H9 (cell line): ENCODE results near the gene HSPBP1. TPM values are rescaled to one million over a fixed set of nuclear protein-coding genes. Genes with fewer than 3 reads are reported as not detected.

Experiments used
- DNase-seq: peaks from one replicate; pipeline ENCODE4 v3.0.0-alpha.2; 2017
- H2AFZ ChIP-seq: one replicate; pipeline ENCODE4 v1.6.1; 2013; ENCODE audit warnings: mild to moderate bottlenecking, low read length, control low read depth, moderate library complexity
- H2AK5ac ChIP-seq: 2 replicates; pipeline ENCODE4 v1.6.1; 2013; ENCODE audit warnings: low read length, control low read depth, mixed read lengths; ENCODE audit not compliant: insufficient read length
- H2BK120ac ChIP-seq: one replicate; pipeline ENCODE4 v1.6.1; 2013; ENCODE audit warnings: low read depth, mild to moderate bottlenecking, low read length, control low read depth, inconsistent platforms; ENCODE audit not compliant: poor library complexity, severe bottlenecking
- H2BK12ac ChIP-seq: 2 replicates; pipeline ENCODE4 v1.6.1; 2013; ENCODE audit warnings: low read length, control low read depth, mixed read lengths, low read depth; ENCODE audit not compliant: insufficient read length
- H2BK15ac ChIP-seq: 2 replicates; pipeline ENCODE4 v1.6.1; 2013; ENCODE audit warnings: low read depth, low read length, control low read depth
- H2BK20ac ChIP-seq: one replicate; pipeline ENCODE4 v1.6.1; 2013; ENCODE audit warnings: low read depth, mild to moderate bottlenecking, low read length, control low read depth, inconsistent platforms; ENCODE audit not compliant: poor library complexity, severe bottlenecking
- H2BK5ac ChIP-seq: 2 replicates; pipeline ENCODE4 v1.6.1; 2013; ENCODE audit warnings: low read length, control low read depth, mixed read lengths; ENCODE audit not compliant: insufficient read length
- H3K14ac ChIP-seq: 2 replicates; pipeline ENCODE4 v1.6.1; 2013; ENCODE audit warnings: low read length, control low read depth; ENCODE audit not compliant: insufficient read depth
- H3K18ac ChIP-seq: 2 replicates; pipeline ENCODE4 v1.6.1; 2013; ENCODE audit warnings: low read depth, mild to moderate bottlenecking, mixed read lengths, low read length, control low read depth; ENCODE audit not compliant: insufficient read length
- H3K23ac ChIP-seq: 2 replicates; pipeline ENCODE4 v1.6.1; 2013; ENCODE audit warnings: low read length, control low read depth, mixed read lengths, low read depth; ENCODE audit not compliant: insufficient read length
- H3K23me2 ChIP-seq: 2 replicates; pipeline ENCODE4 v1.6.1; 2013; ENCODE audit warnings: low read depth, mild to moderate bottlenecking, mixed read lengths, low read length, control low read depth; ENCODE audit not compliant: insufficient read length, poor library complexity, severe bottlenecking
- H3K27ac ChIP-seq: 2 replicates; pipeline ENCODE4 v1.5.1; 2013; ENCODE audit warnings: low read length, control low read depth, mixed read lengths, low read depth; ENCODE audit not compliant: insufficient read length
- H3K27me3 ChIP-seq: 2 replicates; pipeline ENCODE4 v1.6.1; 2013; ENCODE audit warnings: low read length, control low read depth, inconsistent platforms; ENCODE audit not compliant: insufficient read depth
- H3K4ac ChIP-seq: 2 replicates; pipeline ENCODE4 v1.6.1; 2013; ENCODE audit warnings: low read depth, mild to moderate bottlenecking, control low read depth, inconsistent platforms, low read length, moderate library complexity
- H3K4me1 ChIP-seq: 2 replicates; pipeline ENCODE4 v1.6.1; 2013; ENCODE audit warnings: low read length, control low read depth, inconsistent platforms; ENCODE audit not compliant: insufficient read depth
- H3K4me2 ChIP-seq: 2 replicates; pipeline ENCODE4 v1.6.1; 2013; ENCODE audit warnings: low read length, control low read depth, mixed read lengths; ENCODE audit not compliant: insufficient read length, insufficient read depth
- H3K56ac ChIP-seq: 2 replicates; pipeline ENCODE4 v1.6.1; 2013; ENCODE audit warnings: low read depth, mild to moderate bottlenecking, mixed read lengths, low read length, control low read depth; ENCODE audit not compliant: insufficient read length
- H3K79me1 ChIP-seq: 2 replicates; pipeline ENCODE4 v1.6.1; 2013; ENCODE audit warnings: low read depth, mild to moderate bottlenecking, moderate library complexity, low read length, control low read depth, inconsistent platforms; ENCODE audit not compliant: insufficient read depth, poor library complexity, severe bottlenecking
- H3K79me2 ChIP-seq: 2 replicates; pipeline ENCODE4 v1.6.1; 2013; ENCODE audit warnings: low read length, control low read depth, inconsistent platforms; ENCODE audit not compliant: insufficient read depth
- H3K9ac ChIP-seq: 2 replicates; pipeline ENCODE4 v1.6.1; 2013; ENCODE audit warnings: low read length, control low read depth, mixed read lengths; ENCODE audit not compliant: insufficient read length; ENCODE audit errors: extremely low read depth
- H3K9me3 ChIP-seq: one replicate; pipeline ENCODE4 v1.6.1; 2013; ENCODE audit warnings: low read depth, low read length, inconsistent platforms; ENCODE audit not compliant: control insufficient read depth
- H3T11ph ChIP-seq: one replicate; pipeline ENCODE4 v1.6.1; 2013; ENCODE audit warnings: mild to moderate bottlenecking, low read length, control low read depth, inconsistent platforms
- H4K20me1 ChIP-seq: one replicate; pipeline ENCODE4 v1.6.1; 2013; ENCODE audit not compliant: control insufficient read depth, insufficient read length, insufficient read depth
- H4K5ac ChIP-seq: 2 replicates; pipeline ENCODE4 v1.6.1; 2013; ENCODE audit warnings: low read depth, mild to moderate bottlenecking, mixed read lengths, low read length, control low read depth; ENCODE audit not compliant: insufficient read length
- H4K8ac ChIP-seq: replicated peaks from 2 replicates; pipeline ENCODE4 v1.6.1; 2013; ENCODE audit warnings: low read length, control low read depth, mixed read lengths, low read depth; ENCODE audit not compliant: insufficient read length
- H4K91ac ChIP-seq: 2 replicates; pipeline ENCODE4 v1.6.1; 2013; ENCODE audit warnings: low read depth, mild to moderate bottlenecking, moderate library complexity, mixed read lengths, low read length, control low read depth; ENCODE audit not compliant: insufficient read length
- H3K27ac Mint-ChIP-seq, 3 experiments: 2 replicates in 2 of 3; 3 replicates in 1 of 3; pipeline ENCODE4 v1.8.0; 2020 to 2021; ENCODE audit warnings: mixed read lengths in 3 of 3, mild to moderate bottlenecking in 1 of 3, moderate library complexity in 1 of 3
- H3K27me3 Mint-ChIP-seq: 2 replicates; pipeline ENCODE4 v1.8.0; 2021; ENCODE audit warnings: low read depth, mild to moderate bottlenecking, moderate library complexity, mixed read lengths
- H3K36me3 Mint-ChIP-seq, 3 experiments: 2 replicates in 2 of 3; 3 replicates in 1 of 3; pipeline ENCODE4 v1.8.0; 2020 to 2021; ENCODE audit warnings: low read depth in 3 of 3, mixed read lengths in 3 of 3; ENCODE audit not compliant: insufficient read depth in 1 of 3
- H3K4me1 Mint-ChIP-seq, 2 experiments: 2 replicates each; pipeline ENCODE4 v1.8.0; 2020; ENCODE audit warnings: mixed read lengths in 2 of 2
- H3K4me3 Mint-ChIP-seq, 2 experiments: 2 replicates in 1 of 2; 3 replicates in 1 of 2; pipeline ENCODE4 v1.8.0; 2020 to 2021; ENCODE audit warnings: mild to moderate bottlenecking in 2 of 2, mixed read lengths in 2 of 2, moderate library complexity in 1 of 2
- H3K9me3 Mint-ChIP-seq, 2 experiments: 2 replicates in 1 of 2; 3 replicates in 1 of 2; pipeline ENCODE4 v1.8.0; 2020; ENCODE audit warnings: mild to moderate bottlenecking in 2 of 2, mixed read lengths in 2 of 2, moderate library complexity in 1 of 2
- CTCF ChIP-seq: fragments of 200-600 bp; sonication (generic); conservative IDR thresholded peaks from 3 replicates; pipeline ENCODE4 v1.8.0; 2021; ENCODE audit warnings: antibody characterized with exemption, mild to moderate bottlenecking
- WGBS: extraction: QIAGEN DNeasy Blood & Tissue Kit; methylation state at CpG from one replicate; pipeline ENCODE4 v1.1.7; 2013; ENCODE audit warnings: missing lambda C conversion rate, low lambda C conversion rate, mixed read lengths; ENCODE audit not compliant: insufficient read length; ENCODE audit errors: extremely low coverage; 5-methylcytosine and 5-hydroxymethylcytosine counted together
- total RNA-seq: library from RNA; stranded (reverse); gene quantifications from 2 replicates; pipeline ENCODE4 v1.2.1, GENCODE V29; 2021

Gene HSPBP1
- total RNA-seq, 1 experiment from 2014 or later: 47.4 TPM

GRCh38 chr19:55247621-55248099 is 32.2 kb downstream of the HSPBP1 start:
- Histone ChIP-seq H3K9ac (no peak overlapping the region), H3K4ac (no peak overlapping the region), H3K9me3 (no peaks in the 10 kb centered on the region), H3K14ac (no peak overlapping the region), H3K79me1 (no peaks in the 10 kb centered on the region), H3K4me2 (no peak overlapping the region), H3K27ac (no peak overlapping the region), H3K79me2 (peaks cover 12% of the 10 kb centered on the region; the same call in 1 of the 2 replicates), H3K18ac (no peak overlapping the region), H2BK5ac (no peak overlapping the region), H3K56ac (no peak overlapping the region), H4K8ac (no peak overlapping the region), H4K20me1 (no peaks in the 10 kb centered on the region), H3T11ph (no peak overlapping the region), H2BK20ac (no peak overlapping the region), H2BK120ac (no peak overlapping the region), H3K23me2 (no peaks in the 10 kb centered on the region), H3K23ac (no peak overlapping the region), H3K27me3 (no peaks in the 10 kb centered on the region), H3K4me1 (no peaks in the 10 kb centered on the region), H2BK15ac (no peak overlapping the region), H2AFZ (no peak overlapping the region), H4K91ac (no peak overlapping the region), H2AK5ac (no peak overlapping the region), H4K5ac (no peak overlapping the region), H2BK12ac (no peak overlapping the region)
- no peak for DNase-seq
- no peaks in the 10 kb centered on the region; the same call in 1 of the 2 replicates for H3K27me3 Mint-ChIP-seq
- H3K4me3 Mint-ChIP-seq: no peak overlapping the region
- no CpG with 5 or more reads among the region's 10 CpGs for WGBS
- no peak overlapping the region for H3K27ac Mint-ChIP-seq
- no peaks in the 10 kb centered on the region for H3K9me3 Mint-ChIP-seq
- peaks cover 0 to 5% of the 10 kb centered on the region in 2 experiments; a peak in 1 of 4 replicates for H3K4me1 Mint-ChIP-seq
- no peak for TF ChIP-seq CTCF
- peaks cover 9 to 39% (median 35%) of the 10 kb centered on the region in 3 experiments; a peak in 6 of 7 replicates for H3K36me3 Mint-ChIP-seq
